LoVo (cell line): Measurements from ENCODE around the gene SRL.

Experiments used
- DNase-seq: peaks from one replicate; pipeline ENCODE4 v3.0.0-alpha.2; 2016; ENCODE audit warnings: low spot score

SRL gene

DNA sequence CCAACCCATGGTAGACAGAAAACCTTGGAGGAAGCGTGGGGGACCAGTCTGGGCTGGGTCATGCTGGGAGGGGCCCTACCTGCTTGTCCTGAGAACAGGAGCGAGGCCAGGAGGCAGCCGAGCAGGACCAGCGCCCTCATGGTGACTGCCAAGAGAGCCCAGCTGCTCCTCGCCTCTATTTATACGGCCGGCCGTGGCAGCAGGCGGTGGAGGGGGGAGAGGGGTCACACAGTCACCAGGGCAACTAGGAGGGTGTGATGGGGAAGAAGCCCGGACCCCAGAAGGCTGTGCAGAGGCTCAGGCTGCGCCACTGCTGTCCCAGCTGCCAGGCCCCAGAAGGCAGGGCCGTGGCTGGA lies at the start of gene SRL:
Gene SRL, minus strand, starts transcription at position 153 of the 356 bp plus-strand sequence. Its CDS starts 13 bp downstream, at position 140.
- DNase-seq = no peak

DNA sequence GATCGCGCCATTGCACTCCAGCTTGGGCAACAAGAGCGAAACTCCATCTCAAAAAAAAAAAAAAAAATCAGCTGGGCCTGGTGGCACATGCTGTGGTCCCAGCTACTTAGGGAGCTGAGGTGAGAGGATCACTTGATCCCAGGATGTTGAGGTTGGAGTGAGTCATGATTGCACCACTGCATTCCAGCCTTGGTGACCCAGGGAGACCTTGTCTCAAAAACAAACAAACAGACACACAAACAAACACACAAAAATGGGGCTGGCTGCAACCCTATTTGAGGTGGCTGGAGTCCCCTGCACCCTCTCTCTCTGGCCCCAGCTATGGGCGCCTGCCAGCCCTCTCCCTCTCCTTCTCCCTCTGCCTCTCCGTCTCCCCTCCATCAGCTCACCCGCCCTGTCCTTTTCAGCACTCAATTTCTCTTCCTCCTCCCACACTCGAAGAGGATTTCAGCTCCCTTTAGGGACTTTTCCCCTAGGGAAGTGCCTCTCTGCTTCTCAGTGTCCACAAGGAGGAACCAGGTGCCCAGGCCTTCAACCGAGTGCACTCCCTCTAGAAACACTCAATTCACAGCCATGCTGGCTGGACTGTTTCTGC lies 48.5 kb upstream of the SRL start:
- DNase-seq = peak; percentile 71

DNA sequence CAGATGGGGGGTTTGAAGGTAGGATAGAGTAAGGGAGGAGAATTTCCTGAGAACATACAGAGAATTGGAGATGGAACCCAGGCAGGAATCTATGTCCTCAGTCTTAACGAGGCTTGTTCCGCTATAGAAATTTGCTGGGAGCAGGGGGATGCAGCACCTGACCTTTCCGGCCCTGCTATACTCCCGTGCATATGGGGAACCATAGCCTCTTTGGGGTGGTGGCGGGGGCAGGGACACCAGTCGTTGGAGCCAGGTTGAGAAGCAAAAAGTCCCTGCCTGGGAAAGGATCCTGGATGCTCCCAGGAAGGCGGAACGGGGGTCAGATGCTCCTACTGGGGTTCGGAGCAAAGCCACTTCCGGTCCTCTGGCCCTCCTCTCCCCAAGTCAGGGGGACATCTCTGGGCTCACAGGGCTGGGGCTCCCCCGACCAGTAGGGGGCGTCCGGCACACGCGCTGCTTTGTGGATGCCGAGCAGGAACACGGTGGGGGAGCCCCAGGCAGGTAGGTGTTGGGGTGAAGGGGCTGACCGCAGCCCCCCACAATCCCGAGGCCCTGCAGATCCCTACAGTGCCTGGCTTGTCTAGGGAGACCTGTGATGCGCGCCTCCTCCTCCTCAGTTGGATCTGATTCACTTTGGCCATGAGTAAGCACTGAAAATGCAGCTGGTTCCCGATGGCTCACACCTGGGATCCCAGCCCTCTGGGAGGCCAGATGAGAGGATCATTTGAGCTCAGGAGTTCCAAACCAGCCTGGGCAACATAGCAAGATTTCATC lies 46.5 kb upstream of the SRL start:
- peak; percentile 61 for DNase-seq

DNA sequence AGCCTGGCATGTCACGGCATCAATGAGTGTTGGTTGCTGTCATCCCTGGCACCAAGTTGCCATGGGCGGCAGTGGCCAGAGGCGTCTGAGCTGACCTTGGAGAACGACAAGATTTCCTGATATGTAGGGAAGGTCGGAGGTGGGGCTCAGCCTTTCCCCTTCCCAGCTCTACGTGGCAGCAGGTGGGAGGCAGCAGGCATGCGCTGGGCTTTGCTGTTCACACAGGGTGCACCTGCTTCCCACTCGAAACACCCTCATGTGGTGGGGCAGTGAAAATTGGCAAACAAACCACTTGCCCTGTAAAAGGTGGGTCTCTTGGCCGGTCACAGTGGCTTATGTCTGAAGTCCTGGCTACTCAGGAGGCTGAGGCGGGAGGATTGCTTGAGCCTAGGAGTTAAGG lies 43.3 kb upstream of the SRL start:
- no peak for DNase-seq

DNA sequence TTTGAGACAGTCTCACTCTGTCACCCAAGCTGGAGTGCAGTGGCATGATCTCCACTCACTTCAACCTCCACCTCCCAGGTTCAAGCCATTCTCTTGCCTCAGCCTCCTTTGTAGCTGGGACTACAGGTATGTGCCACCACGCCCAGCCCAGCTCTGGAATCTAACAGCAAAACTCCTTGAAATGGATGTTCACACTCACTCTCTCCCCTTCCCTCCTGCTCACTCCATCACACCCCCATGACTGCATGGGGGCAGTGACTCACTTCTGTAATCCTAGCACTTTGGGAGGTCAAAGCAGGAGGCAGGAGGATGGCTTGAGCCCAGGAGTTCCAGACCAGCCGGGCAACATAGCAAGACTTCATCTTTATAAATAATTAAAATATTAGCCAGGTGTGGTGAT lies 42.1 kb upstream of the SRL start:
- no peak for DNase-seq

DNA sequence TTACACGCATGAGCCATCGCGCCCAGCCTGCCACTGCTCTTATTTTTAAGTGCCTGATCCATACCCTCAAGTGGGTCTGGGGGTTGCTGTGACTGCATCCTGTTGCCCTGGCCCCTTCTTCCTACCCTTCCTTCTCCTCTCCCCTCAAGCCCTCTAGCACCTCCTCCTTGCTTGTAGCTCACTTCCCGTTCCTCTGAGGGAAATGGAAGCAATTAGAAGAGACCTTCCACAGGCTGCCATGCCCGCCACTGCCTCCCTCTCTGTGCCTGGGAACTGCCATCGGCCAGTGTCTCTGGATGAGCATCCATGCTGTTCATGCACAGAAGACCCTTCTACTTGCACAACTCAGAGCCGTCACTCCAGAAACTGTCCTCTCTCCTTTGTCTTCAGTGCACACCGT lies 41.6 kb upstream of the SRL start:
- DNase-seq = no peak

DNA sequence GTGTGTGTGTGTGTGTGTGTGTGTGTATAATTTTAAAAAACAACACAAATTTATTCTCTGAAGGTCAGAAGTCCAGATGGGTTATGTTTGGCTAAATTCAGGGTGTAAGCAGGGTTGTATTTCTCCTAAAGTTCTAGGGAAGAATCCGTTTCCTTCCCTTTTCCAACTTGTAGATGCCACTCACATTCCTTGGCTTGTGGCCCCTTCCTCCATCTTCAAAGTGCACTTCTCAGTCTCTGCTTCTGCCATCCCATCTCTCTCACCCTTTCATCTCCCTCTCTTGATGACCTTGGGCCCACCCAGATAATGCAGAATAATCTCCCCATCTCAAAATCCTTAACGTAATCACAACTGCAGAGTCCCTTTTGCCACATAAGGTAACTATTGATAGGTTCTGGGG lies 38.7 kb upstream of the SRL start:
- DNase-seq = no peak

DNA sequence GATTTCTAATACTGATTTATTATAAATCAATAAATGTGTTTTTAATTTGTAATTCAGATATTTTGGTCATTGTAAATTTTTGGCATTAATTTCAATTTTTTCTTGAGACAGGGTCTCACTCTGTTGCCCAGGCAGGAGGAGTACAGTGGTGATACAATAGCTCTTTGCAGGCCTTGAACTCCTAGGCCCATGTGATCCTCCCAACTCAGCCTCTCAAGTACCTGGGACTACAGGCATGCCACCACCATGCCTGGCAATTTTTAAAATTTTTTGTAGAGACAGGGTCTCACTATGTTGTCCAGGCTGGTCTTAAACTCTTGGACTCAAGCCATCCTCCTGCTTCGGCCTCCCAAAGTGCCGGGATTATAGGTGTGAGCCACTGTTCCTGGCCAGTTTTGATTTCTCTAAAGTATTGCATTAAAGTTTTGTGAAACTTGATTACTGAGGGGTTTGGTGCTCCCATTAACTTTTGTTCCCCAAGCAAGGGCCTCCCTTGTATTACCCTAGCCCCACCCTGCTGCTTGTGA lies 36.2 kb upstream of the SRL start:
- DNase-seq = no peak

DNA sequence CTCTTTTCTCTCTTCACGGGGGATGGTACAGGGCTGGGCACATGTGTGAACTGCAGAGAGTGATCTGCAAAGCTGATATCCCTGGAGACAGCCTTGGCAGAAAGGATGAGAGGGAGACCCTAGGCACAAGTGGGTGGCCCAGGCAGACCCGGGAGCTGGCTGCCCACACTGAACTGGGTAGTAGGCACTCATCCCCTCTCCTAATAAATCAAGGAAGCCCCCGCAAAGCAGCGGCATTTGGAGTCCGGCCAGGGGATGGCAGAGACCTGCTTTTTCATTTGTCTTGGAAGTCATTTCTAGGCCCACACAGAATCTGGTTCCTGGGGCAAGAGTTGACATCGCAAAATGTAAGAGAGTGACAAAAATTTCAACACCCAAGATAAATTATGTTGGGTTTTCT lies 34.0 kb upstream of the SRL start:
- no peak for DNase-seq

DNA sequence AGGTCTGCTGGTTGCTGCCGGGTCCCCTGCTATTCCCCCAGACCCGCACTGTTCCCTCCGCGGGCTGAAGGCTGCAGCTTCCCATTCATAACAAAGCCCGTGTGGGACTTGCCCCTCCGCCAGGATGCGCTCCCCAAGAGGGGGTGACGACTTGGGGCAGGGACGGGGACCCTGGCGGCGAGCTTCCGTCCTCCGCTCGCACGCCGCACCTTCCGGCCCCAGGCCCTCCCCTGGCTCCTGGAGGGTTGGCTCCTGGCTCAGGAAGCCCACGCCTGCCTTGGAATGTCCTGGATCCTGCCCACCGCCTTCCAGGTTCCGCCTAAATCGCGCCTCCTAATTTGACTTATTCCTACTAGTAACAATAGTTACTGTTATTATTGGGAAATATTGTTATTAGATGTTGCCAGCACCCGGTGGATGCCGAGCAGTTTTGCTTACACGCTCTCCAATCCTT lies 32.0 kb upstream of the SRL start:
- peak; percentile 58 for DNase-seq

DNA sequence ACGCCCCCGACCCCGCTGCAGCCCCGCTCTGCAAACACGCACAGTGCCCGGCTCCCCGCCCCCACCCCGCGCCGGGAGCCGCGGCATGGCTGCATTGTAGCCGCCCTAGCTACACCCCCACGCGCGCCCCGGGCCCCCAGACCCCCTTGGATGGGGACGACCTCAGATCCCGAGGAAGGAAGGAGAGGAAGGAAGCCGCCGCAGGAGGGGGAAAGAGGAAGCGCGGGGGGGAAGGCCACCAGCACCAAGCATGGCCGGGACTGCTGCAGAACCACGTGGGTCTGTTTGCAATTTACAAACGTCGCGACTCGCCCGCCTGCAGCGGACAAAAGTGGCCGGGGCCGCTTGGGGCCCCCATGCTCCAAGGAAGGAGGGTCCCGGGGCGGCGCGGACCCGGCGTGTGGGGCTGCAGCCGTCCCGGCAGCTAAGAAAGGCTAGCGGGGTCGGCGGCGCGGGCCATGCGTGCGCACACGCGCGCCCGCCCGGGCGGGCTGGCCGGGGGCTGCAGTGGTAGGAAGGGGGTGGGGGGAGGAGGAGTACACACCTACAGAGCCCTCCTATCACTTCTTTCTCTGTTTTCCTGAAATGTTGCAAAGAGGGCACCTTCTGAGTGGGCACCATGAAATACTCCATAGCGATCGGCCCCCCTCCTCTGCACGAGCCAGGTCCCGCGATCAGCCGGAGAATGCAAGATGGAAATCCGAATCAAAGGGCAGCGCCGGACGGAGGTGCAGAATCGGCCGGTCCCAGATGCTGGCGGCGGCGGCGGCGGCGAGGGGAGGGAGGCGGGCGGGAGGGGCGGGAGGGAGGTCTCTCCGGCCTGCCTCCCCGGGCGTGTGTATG lies 30.5 kb upstream of the SRL start:
- DNase-seq = peak; percentile 45

DNA sequence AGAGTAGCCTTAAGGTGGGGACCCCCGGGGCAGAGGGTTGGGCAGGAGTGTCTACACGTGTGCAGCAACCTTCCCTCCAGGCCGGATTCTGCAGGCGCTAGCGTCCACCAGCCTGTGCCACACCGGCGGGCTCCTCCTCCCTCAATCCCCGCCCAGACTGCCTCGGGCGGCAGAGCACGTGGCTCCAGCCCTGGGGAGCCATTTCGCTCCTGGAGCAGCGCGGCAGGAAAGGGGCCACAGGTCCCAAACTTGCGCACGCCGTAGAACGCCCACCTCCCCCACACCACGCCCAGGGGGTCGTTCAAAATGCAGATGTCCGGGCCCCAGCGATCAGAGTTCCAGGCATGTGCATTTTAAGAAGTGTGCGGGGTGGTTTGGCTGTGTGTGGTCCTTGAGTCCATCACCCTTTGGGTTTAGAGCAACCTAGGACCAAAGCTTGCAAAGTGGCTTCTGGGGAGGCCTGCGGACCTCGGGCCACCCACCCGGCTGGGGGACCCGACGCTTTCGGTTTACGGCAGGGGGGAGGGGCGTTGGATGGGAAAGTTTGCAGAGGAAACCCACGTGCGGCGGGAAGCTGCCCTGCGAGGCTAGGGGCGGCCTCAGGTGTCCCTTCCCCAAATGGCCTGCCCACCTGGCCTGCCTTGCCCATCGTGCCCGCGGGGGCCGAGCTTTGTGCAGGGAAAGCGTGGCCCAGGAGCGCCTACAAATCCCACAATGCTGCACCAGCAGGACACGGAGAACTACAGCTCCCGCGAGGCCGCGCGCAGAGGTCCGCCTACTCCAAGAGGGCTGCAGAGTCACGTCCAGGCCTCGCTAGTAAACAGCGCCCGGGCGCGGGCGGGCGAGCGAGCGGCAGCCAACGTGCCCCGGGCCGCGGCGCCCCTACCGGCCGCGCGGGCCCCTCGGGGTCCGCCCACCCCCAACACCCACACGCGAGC lies 29.6 kb upstream of the SRL start:
- DNase-seq = peak; percentile 90

DNA sequence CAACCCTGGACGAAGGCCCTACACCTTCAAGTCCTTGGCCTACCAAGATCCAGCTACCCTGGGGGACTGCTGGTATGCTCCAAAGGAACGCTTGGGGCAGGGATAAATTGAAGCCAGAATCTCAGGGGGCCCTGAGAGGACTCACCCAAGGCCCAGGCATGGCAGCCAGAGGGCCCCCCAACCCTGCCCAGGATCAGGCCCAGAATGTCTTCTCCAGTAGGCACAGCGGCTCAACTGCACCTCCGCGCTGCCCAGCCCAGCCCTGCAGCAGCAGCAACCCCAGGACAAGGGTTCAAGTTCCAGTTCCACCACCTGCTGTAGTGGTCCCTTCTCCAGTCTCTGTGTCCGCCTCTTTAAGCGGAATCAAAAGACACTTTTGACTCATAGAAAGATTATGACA lies 28.7 kb upstream of the SRL start:
- no peak for DNase-seq

DNA sequence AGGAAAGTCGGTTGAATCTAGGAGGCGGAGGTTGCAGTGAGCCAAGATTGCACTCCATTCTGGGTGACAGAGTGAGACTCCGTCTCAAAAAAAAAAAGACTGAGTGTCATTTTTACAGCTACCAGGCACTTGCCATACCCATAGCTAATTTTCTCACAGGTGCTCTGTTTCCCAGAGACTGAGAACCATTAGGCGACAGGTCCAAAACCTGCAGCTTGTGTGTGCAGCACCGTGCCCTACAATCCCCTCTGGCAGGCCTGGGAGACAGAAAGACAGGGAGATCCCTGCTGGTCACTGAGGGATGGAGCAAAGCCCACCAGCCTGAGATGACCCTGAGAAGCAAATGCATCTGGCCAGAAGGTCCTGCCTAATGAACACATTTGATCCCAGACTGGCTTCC lies 28.2 kb upstream of the SRL start:
- no peak for DNase-seq

DNA sequence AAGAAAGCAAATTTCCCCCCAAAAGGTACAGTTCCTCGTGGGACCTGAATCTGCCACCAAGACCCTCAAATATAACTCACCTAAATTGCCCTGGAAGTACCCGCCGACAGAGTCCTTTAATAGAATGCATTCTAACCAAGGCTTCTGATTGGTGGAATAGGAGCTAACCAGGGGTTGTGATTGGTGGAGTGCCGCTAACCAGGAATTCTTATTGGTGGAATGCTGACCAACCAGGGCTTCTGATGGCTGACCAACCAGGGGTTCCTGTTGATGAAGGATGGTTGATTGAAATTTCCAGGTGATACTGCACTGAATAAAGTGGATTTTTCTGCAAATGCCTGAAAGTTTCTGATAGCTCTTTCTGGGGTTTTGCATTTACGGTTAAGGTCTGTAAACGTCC lies 24.5 kb upstream of the SRL start:
- no peak for DNase-seq

DNA sequence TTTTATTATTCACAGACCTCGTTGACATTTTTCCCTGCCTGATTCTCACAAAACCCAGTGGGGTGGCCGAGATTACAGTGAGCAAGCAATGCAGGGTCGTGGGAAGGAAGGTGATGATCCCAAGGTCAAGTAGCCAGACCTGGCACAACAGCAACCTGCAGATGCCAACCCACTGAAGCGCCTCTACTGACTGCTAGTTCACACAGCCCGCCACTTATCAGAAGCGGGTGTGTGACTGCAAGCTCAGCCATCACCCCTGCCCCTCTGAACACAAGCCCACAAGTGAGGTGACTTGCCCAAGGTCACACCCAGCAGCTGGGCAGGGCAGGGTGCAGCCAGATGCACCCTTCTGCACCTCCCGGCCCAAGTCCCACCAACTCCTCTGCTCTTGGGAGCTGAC lies 23.8 kb upstream of the SRL start:
- DNase-seq = no peak

DNA sequence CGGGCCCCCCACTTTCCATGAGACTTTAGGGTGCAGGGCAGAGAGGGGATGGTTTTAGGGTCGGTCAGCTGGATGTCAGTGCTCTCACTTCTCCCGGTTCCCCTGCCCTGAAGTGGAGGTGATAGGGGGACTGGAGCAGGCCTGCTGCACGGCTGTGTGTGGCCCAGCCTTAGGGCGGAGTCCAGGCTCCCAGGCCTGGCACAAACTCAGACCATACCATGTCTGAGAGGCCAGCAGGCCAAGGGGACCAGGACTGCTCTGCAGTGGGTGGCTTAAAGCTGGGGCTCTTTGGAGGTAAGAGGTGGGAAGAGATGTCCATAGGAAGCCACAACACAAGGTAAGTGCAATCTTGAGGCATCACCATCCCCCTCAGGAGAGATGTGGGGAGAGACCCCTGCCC lies 22.7 kb upstream of the SRL start:
- no peak for DNase-seq

DNA sequence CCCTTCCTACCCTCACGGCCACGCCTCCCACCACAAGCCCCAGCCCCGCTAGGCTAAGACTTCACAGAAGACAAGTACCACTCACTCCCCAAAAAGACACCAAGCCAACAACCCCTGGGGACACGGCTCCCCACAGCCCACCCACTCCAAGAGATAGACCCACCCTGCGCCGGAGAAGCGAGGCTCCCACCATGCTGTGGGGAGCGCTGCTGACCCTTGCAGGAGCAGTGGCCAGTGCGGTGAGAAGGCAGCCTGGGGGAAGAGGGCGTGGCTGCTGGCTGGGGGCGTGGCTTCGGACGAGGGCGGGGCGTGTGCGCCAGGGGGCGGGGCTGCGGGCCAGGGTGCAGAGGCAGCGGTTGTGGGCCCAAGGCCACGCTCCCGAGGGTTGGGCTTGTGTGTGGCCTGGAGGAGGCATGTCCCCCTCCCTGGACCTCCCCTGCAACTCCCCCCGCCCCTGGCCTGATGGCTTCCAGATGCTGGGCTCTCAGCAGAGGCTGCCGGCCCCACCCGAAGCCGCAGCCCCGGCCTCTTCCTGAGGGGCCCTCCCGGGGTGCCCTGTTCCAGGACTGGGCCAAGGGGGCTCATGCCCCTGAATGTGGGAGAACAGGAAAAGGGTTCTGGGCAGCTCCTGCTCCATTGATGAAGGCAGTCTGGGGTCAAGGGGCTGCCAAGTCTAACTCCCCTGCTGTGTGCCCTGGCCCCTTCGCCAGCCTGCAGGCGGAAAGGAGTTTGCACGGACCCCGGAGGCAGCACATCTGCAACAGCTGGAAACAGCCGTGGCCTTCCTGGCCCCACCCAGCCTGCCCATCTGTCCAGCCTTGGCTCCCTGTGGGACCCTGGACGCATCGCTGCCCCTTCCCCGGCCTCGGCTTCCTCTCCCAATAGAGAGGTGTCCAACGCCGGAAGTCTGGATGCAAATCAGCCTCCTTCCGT lies 21.9 kb upstream of the SRL start:
- no peak for DNase-seq

DNA sequence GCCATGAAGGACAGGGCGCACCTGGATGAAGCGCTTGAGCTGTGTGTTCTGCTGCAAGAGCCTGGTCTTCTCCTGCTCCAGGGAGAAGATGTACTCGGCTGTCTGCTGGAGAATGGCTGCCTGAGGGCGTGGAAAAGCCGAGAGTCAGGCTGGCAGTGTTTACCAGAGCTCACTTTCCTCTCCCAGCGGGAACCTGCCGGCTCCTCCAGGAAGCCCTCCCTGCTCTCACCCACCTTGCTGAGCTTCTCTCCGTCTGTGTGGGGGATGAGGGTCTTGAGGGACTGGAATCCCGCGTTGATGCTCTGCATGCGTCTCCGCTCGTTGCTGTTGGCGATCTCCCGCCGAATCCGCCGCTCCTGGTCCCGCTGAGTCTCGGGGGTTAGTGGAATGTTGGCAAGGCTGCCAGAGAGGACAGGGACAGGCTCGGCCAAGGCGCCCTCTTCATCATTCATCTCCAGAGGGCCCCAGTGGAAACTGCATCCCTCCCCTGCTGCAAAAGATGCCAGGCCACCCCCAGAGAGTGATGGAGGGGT lies 20.5 kb upstream of the SRL start:
- no peak for DNase-seq

DNA sequence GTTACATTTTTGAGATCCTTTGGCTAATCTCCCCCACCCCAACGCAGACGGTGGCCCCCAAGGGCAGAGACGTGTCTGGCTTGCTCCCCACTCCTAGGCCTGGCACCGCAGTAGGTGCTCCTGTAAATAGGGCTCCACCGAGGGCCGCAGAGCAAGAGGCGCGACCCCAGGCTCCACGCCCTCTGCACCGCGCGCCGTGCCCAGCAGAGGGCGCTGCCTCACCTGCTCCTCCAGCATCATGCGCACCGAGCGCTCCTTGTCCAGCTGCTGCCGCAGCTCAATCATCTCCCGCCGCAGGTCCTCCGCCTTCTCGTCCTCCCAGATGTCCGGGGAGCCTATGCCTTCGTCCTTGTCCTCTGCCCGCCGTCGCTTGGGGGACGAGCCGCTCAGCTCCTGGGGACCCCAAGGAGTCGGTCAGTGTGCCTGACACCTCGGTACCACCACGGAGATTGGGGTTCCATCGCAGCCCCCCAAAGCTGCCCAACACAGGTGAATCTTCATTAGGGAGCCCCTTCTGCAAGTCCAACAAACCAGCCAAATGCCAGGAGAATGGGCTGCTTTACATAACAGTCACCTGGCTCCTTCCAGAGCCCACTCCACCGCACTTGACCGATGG lies 19.8 kb upstream of the SRL start:
- no peak for DNase-seq
